Upper lobe of right lung (tissue), 1 donor: ENCODE results near the gene ABHD17A. TPM values are rescaled to one million over a fixed set of nuclear protein-coding genes. Genes with fewer than 3 reads are reported as not detected.

ENCODE experiments used
- ATAC-seq: fragments of 200-7000 bp; cut with Tn5 transposase; one replicate; pipeline ENCODE4 v1.9.1; 2020; ENCODE audit warnings: mild to moderate bottlenecking, moderate library complexity
- DNase-seq: peaks from one replicate; pipeline ENCODE4 v3.0.0-alpha.2; 2020
- H3K27ac ChIP-seq: fragments of 200-600 bp; one replicate; pipeline ENCODE4 v1.8.0; 2022
- H3K27me3 ChIP-seq: fragments of 200-600 bp; one replicate; pipeline ENCODE4 v1.8.0; 2022; ENCODE audit warnings: mild to moderate bottlenecking
- H3K36me3 ChIP-seq: fragments of 200-600 bp; one replicate; pipeline ENCODE4 v1.8.0; 2022
- H3K4me1 ChIP-seq: fragments of 200-600 bp; one replicate; pipeline ENCODE4 v1.8.0; 2022
- H3K4me3 ChIP-seq: fragments of 200-600 bp; one replicate; pipeline ENCODE4 v1.8.0; 2022; ENCODE audit warnings: mild to moderate bottlenecking
- H3K9me3 ChIP-seq: fragments of 200-600 bp; one replicate; pipeline ENCODE4 v1.8.0; 2022
- intact Hi-C: fragments of 100-400 bp; cut with DNase I; formaldehyde crosslinking; loops from one replicate; pipeline ENCODE4 v1.11.0; 2022
- total RNA-seq: library from RNA; stranded (reverse); fragmentation: NEBNext Ultra II Directional; extraction: Animal tissue kit (Norgen Biotek cat#: 25700); gene quantifications from one replicate; pipeline ENCODE4 v1.2.1, GENCODE V29; 2021
- TF ChIP-seq, protein P1 (sequence below): fragments of 200-600 bp; IDR thresholded peaks from one replicate; pipeline ENCODE4 v1.8.0; 2022; ENCODE audit warnings: antibody characterized with exemption
- donor health status: DM: no; HTN: yes; CAD: no; lungs with severe emphysema.

Gene ABHD17A
- total RNA-seq, 1 donor from 2014 or later = 76.1 TPM

DNA sequence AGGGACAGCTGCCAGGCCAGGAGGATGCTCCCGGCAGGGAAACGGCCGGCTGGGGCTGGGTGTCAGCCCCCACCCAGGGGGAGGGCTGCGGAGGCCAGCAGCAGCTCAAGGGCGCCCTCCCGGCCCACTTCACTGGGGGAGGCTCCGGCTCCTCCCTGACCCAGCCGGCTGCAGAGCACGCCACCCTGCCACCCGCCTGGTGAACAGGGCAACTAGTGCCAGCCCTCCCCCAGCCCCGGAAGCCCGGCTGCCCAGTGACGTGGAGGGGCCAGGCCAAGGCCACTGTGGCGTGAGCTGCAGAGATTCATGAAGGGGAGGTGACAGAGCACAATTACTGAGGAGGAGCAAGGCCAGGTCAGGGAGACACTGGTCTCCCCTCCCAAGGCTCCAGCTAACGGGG is 51.8 kb downstream of the ABHD17A start:
- peaks cover 16% of the 10 kb centered on the region for H3K4me1 ChIP-seq
- no peak for ATAC-seq
- TF ChIP-seq, protein P1, sequence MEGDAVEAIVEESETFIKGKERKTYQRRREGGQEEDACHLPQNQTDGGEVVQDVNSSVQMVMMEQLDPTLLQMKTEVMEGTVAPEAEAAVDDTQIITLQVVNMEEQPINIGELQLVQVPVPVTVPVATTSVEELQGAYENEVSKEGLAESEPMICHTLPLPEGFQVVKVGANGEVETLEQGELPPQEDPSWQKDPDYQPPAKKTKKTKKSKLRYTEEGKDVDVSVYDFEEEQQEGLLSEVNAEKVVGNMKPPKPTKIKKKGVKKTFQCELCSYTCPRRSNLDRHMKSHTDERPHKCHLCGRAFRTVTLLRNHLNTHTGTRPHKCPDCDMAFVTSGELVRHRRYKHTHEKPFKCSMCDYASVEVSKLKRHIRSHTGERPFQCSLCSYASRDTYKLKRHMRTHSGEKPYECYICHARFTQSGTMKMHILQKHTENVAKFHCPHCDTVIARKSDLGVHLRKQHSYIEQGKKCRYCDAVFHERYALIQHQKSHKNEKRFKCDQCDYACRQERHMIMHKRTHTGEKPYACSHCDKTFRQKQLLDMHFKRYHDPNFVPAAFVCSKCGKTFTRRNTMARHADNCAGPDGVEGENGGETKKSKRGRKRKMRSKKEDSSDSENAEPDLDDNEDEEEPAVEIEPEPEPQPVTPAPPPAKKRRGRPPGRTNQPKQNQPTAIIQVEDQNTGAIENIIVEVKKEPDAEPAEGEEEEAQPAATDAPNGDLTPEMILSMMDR = no peak

DNA sequence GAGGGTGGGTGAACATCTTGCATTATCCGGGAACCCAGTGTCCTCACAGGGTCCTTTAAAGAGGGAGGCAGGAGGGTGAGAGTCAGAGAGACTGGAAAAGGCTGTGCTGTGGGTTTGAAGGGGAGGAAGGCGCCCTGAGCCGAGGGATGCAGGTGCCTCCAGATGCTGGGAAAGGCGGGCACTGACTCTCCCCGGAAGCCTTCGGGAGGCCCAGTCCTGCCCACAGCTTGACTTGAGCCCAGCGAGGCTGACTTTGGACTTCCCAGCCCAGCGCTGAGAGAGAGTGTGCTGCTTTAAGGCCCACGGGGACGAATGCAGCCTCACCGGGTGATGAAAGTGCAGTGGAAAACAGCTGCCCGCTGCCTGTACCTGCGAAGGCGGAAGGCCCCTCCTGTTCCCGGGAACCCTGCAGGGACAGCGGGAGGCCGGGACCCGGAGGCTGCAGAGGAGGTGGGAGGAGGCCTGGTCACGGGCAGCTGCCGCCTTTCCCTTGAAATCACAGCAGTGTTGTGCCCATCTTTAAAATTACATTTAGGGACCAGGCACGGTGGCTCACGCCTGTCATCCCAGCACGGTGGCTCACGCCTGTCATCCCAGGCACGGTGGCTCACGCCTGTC is 53.1 kb downstream of the ABHD17A start:
- no peak for ATAC-seq
- no peak for DNase-seq
- TF ChIP-seq, protein P1 = no peak
- H3K9me3 ChIP-seq = no peaks in the 10 kb centered on the region
- H3K27me3 ChIP-seq = no peaks in the 10 kb centered on the region
- H3K4me3 ChIP-seq = no peak overlapping the region
- peaks cover 8% of the 10 kb centered on the region for H3K4me1 ChIP-seq
- H3K36me3 ChIP-seq = peaks cover 15% of the 10 kb centered on the region
- intact Hi-C loops = no loop called here
- no peak overlapping the region for H3K27ac ChIP-seq

More for the DNA sequence above, 51.8 kb downstream of the ABHD17A start:
- DNase-seq = no peak
- H3K36me3 ChIP-seq = peaks cover 15% of the 10 kb centered on the region
- H3K9me3 ChIP-seq = no peaks in the 10 kb centered on the region
- no peaks in the 10 kb centered on the region for H3K27me3 ChIP-seq
- H3K4me3 ChIP-seq = no peak overlapping the region
- no peak overlapping the region for H3K27ac ChIP-seq
- intact Hi-C loops = no loop called here

GRCh38 chr19:1830978-1831377 is 54.3 kb downstream of the ABHD17A start:
- intact Hi-C loops = no loop called here
- peaks cover 23% of the 10 kb centered on the region for H3K36me3 ChIP-seq
- no peaks in the 10 kb centered on the region for H3K27me3 ChIP-seq

DNA sequence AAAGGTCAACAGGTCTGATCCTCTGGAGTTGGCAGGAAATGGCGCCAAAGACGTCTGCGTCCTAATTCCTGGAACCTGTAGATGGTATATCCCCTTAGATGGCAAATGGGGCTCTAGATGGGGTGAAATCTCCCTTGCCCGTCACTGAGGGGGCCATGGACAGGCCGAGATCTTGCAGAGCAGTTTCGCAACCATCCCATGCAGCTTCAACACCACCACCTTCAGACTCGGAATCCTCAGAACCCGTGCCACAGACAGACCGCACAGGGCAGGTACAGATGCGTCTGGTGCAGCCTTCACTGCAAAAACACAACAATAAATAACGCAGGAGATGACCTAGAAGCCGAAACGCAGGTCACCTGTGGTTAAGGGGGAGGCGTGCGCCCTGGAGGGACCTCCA is 54.7 kb downstream of the ABHD17A start:
- Histone ChIP-seq H3K4me3 (no peak overlapping the region), H3K4me1 (peaks cover 6% of the 10 kb centered on the region), H3K36me3 (peaks cover 23% of the 10 kb centered on the region), H3K27me3 (no peaks in the 10 kb centered on the region), H3K9me3 (no peaks in the 10 kb centered on the region), H3K27ac (no peak overlapping the region)
- ATAC-seq = no peak
- intact Hi-C loops = no loop called here
- DNase-seq = no peak
- TF ChIP-seq, protein P1 = no peak

More at GRCh38 chr19:1830978-1831377, 54.3 kb downstream of the ABHD17A start:
- TF ChIP-seq, protein P1 = no peak
- Histone ChIP-seq H3K4me3 (no peak overlapping the region), H3K9me3 (no peaks in the 10 kb centered on the region), H3K4me1 (peaks cover 6% of the 10 kb centered on the region), H3K27ac (no peak overlapping the region)
- ATAC-seq (no peak), DNase-seq (no peak)

- Histone ChIP-seq H3K9me3 (no peaks in the 10 kb centered on the region), H3K27me3 (no peaks in the 10 kb centered on the region), H3K27ac (no peak overlapping the region), H3K36me3 (peaks cover 23% of the 10 kb centered on the region), H3K4me1 (peaks cover 6% of the 10 kb centered on the region), H3K4me3 (no peak overlapping the region)
- intact Hi-C loops = no loop called here
- DNase-seq (no peak), ATAC-seq (no peak)
- TF ChIP-seq, protein P1 = no peak
These were observed 55.3 kb downstream of the ABHD17A start for GRCh38 chr19:1829958-1830357.
